Epithelial cell of esophagus (primary cell): ENCODE data around the gene OR2W3.

Experiments used
- DNase-seq: peaks from one replicate; pipeline ENCODE4 v3.0.0; 2010; ENCODE audit warnings: low read depth
- H3K4me3 ChIP-seq: 2 replicates; pipeline ENCODE4 v1.5.1; 2011; ENCODE audit warnings: mild to moderate bottlenecking, low read length, control low read depth
- TF ChIP-seq, protein P1 (sequence below): IDR thresholded peaks from 2 replicates; pipeline ENCODE4 v1.5.1; 2011; ENCODE audit warnings: low read depth, mild to moderate bottlenecking, low read length, control low read depth, inconsistent platforms; ENCODE audit not compliant: insufficient read depth; ENCODE audit errors: missing control alignments

Gene OR2W3

DNA sequence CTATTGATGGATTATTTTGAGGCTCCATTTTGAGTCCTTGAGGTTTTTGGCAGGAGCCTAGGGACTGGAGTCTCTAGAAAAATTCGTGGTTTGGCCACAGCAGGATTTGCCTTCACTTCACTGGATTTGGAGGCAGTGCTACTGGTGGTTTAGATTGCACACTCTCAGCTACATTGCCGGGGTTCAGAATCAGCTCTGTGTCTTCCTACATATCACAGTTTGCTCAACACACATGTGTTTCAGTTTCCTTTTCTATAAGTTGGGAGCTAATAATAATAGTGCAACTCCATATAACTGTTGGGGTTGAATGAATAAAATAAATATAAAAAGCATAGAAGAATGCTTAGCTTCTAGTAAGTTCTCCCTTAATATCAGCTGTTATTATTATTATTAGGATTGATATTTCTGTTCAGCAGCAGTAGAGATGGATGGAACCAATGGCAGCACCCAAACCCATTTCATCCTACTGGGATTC lies at the start of gene OR2W3:
TSS of gene OR2W3 (plus strand) at position 425 of the 475 bp plus-strand sequence. CDS start at position 425, 0 bp downstream.
- H3K4me3 ChIP-seq, result no peak within 1 kb of the TSS
- no peak for DNase-seq

DNA sequence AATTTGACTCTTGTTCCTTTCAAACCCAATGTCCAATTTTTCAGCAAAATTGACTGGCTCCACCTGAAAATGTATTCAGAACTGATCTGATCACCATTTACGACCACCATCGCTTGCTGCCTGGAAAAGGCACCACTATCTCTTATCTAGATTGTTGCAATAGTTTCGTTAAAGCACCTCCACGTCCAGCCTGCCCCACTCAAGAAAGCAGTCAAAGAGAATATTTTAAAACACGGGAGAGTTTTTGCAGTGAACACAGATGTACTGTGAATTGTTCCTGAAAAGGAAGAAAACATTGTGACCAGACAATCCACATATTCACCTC lies 49.7 kb upstream of the OR2W3 start:
- H3K4me3 ChIP-seq, result no peak overlapping the region
- DNase-seq, result no peak
- TF ChIP-seq, protein P1, sequence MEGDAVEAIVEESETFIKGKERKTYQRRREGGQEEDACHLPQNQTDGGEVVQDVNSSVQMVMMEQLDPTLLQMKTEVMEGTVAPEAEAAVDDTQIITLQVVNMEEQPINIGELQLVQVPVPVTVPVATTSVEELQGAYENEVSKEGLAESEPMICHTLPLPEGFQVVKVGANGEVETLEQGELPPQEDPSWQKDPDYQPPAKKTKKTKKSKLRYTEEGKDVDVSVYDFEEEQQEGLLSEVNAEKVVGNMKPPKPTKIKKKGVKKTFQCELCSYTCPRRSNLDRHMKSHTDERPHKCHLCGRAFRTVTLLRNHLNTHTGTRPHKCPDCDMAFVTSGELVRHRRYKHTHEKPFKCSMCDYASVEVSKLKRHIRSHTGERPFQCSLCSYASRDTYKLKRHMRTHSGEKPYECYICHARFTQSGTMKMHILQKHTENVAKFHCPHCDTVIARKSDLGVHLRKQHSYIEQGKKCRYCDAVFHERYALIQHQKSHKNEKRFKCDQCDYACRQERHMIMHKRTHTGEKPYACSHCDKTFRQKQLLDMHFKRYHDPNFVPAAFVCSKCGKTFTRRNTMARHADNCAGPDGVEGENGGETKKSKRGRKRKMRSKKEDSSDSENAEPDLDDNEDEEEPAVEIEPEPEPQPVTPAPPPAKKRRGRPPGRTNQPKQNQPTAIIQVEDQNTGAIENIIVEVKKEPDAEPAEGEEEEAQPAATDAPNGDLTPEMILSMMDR, result no peak

More for the DNA sequence above, at the start of gene OR2W3:
- TF ChIP-seq, protein P1, result no peak

DNA sequence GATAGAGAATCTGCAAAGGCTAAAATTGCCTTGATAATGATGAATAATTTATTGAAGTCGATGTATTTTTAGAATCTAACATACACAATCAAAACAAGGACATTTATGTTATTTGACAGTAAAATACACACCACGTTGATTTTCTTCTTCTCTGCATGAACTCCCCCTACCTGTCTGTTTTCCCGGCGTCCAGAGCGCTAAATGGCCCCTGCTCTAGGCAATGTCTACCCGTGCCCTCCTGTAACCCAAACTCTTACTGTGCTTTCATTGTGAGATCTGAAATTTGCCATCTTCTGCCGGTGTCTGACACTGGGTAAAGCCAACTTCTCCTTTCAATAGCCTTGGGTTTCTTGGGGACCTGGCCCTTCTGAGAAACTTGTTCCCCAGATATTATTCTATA lies 47.0 kb upstream of the OR2W3 start:
- no peak overlapping the region for H3K4me3 ChIP-seq
- DNase-seq, result no peak
- TF ChIP-seq, protein P1, result no peak

DNA sequence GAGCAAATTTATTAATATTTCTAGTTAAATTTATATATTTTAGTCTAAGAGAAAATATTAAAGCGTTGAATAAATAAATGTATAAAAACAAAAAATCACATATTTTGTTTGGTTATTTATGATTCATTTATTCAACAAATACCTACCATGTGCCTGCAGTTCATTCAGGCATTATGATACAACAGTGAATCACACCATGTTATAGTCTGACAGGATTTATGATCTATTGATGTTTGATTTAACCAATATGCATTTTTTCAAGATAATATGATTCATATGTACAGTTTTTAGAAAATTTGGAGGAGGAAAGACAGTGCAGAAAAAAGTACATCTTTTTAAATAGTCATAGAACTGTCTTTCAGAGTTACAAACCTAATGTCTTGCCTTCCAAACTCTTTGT lies 45.8 kb upstream of the OR2W3 start:
- TF ChIP-seq, protein P1, result no peak
- DNase-seq, result no peak
- no peak overlapping the region for H3K4me3 ChIP-seq

DNA sequence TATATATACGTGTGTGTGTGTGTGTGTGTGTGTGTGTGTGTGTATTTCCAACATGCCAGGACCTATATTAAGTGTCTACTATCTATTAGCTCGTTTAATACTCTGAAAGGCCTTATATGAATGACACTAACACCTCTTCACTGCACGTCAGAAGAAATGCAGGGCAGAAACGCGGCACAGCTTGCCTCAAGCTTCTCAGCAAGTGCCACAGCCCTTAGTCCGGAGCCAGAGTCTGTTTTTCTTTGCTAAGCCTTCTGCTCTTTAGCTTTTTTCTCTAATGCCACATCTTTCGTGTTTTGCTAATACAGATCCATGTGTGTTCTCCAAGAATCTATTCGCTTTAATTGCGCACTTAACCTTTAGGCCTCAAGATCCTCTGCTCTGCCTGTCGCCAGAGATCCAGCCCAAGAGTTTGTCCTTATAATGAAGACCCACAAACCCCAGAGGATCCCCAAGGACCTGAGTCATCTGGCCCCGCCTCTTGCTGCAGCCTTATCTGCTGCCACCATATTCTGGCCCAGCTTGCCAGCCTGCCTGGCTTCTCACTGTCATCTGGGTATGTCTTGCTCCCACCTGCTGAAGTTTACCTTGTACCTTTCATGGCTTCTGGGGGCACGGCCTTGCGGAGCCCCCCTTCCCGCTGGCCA lies 40.4 kb upstream of the OR2W3 start:
- no peak for DNase-seq
- no peak overlapping the region for H3K4me3 ChIP-seq
- TF ChIP-seq, protein P1, result no peak

DNA sequence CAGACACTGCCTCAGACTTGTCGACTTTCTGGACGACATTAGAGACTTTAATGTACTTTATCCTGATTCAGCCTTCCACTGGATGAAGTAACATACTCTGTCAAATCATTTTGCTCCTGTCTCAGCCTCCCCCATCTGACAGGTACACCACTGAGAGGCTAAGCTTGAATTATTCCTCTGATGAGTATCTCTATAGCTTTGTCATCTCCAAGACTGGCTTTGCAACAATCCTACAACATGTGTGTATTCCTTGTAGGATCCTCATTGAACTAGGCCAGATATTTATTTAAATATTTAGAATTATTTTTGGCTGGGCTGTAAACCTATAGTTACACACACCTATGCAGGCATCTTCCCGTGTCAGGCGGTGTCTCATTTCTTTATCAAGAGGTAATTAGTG lies 39.5 kb upstream of the OR2W3 start:
- no peak overlapping the region for H3K4me3 ChIP-seq
- TF ChIP-seq, protein P1, result no peak
- DNase-seq, result no peak

DNA sequence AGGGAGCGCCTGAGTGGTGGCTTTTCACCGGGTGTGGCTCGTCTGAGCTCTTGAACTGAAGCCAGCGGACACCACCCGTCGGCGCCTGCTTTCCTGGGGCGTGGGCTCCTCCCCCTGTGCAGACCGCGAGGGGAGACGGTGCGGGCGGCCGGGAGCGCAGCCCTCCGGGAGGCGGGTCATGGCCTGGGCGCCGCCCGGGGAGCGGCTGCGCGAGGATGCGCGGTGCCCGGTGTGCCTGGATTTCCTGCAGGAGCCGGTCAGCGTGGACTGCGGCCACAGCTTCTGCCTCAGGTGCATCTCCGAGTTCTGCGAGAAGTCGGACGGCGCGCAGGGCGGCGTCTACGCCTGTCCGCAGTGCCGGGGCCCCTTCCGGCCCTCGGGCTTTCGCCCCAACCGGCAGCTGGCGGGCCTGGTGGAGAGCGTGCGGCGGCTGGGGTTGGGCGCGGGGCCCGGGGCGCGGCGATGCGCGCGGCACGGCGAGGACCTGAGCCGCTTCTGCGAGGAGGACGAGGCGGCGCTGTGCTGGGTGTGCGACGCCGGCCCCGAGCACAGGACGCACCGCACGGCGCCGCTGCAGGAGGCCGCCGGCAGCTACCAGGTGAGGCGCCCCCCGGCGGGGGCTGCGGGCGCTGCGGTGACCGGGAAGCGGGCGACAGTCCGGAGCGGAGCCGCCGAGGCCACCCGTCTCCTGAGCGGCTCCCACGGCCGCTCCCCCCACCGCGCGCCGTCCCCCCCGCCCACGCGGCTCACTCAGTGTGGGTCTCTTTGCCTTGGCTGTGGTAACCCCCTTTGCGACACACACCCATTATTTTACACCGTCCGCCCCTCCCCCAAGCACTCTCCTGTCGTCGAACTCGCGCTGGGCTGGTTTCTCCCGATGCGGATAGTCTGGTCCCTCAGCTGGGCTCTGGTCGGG lies 38.1 kb upstream of the OR2W3 start, which contains the start of gene TRIM58:
TSS of gene TRIM58 (plus strand) at position 119 of the 916 bp plus-strand sequence. CDS start at position 179, 60 bp downstream.
- no peak for DNase-seq
- no peak within 1 kb of the TSS for H3K4me3 ChIP-seq

More for the DNA sequence above, 38.1 kb upstream of the OR2W3 start, which contains the start of gene TRIM58:
- TF ChIP-seq, protein P1, result no peak
